Tibial nerve (tissue), 4 donors: ENCODE results near the gene CLPX. TPM values are rescaled to one million over a fixed set of nuclear protein-coding genes. Genes with fewer than 3 reads are reported as not detected.
"Not testable (repeated sequence)": the region's sequence is repeated elsewhere in the genome, so short reads cannot be mapped to it uniquely, and the experiment has no call there.

Experiments
- DNase-seq, 2 donors: peaks; one replicate each; pipeline ENCODE4 v3.0.0-alpha.2; 2019; ENCODE audit warnings: low spot score in 2 of 2
- H3K27ac ChIP-seq, 4 donors: fragments of 200-600 bp; sonication (generic) in 3 of 4; one replicate each; pipeline ENCODE4 v1.5.1; 2017 to 2019; ENCODE audit warnings: mild to moderate bottlenecking in 1 of 4
- H3K27me3 ChIP-seq, 2 donors: fragments of 200-600 bp; sonication (generic) in 1 of 2; one replicate each; pipeline versions ENCODE4 v1.5.1 to v1.6.0; 2017 to 2019
- H3K36me3 ChIP-seq, 3 donors: fragments of 200-600 bp; sonication (generic); one replicate each; pipeline ENCODE4 v1.5.1; 2018 to 2019
- H3K4me1 ChIP-seq, 4 donors: fragments of 200-600 bp; sonication (generic) in 3 of 4; one replicate each; pipeline ENCODE4 v1.5.1; 2017 to 2019
- H3K4me3 ChIP-seq, 4 donors: fragments of 200-600 bp; sonication (generic) in 3 of 4; one replicate each; pipeline ENCODE4 v1.5.1; 2017 to 2019; ENCODE audit warnings: mild to moderate bottlenecking in 1 of 4, moderate library complexity in 1 of 4
- H3K9me3 ChIP-seq, 4 donors: fragments of 200-600 bp; sonication (generic) in 3 of 4; one replicate each; pipeline ENCODE4 v1.5.1; 2017 to 2019
- EP300 ChIP-seq, 2 donors: sonication (generic); formaldehyde crosslinking; IDR thresholded peaks; one replicate each; pipeline ENCODE4 v1.6.1; 2017; ENCODE audit warnings: antibody characterized with exemption in 2 of 2, mild to moderate bottlenecking in 1 of 2
- POLR2A ChIP-seq, 2 donors: fragments of 450-650 bp; IDR thresholded peaks; one replicate each; pipeline ENCODE4 v1.6.1; 2017; ENCODE audit warnings: antibody characterized with exemption in 2 of 2, mild to moderate bottlenecking in 2 of 2, moderate library complexity in 2 of 2
- WGBS, 2 donors: methylation state at CpG; one replicate each; pipeline ENCODE4 v1.1.5; 2018; 5-methylcytosine and 5-hydroxymethylcytosine counted together
- total RNA-seq, 4 donors: library from RNA; depleted of rRNA; stranded (reverse); fragments of >200 nt; gene quantifications; one replicate each; pipeline ENCODE4 v1.1.0, GENCODE V29; 2016
- TF ChIP-seq, protein P1 (sequence below), 5 experiments: fragments of 200-600 bp in 3 of 5; fragments of 450-650 bp in 2 of 5; sonication (generic) in 3 of 5; IDR thresholded peaks; one replicate each; pipeline ENCODE4 v1.5.1; 2016 to 2019; ENCODE audit warnings: antibody characterized with exemption in 5 of 5, mild to moderate bottlenecking in 3 of 5, moderate library complexity in 2 of 5

CLPX gene
- total RNA-seq, 4 donors from 2014 or later: 29.5 to 96.7 (median 69.7) TPM

DNA sequence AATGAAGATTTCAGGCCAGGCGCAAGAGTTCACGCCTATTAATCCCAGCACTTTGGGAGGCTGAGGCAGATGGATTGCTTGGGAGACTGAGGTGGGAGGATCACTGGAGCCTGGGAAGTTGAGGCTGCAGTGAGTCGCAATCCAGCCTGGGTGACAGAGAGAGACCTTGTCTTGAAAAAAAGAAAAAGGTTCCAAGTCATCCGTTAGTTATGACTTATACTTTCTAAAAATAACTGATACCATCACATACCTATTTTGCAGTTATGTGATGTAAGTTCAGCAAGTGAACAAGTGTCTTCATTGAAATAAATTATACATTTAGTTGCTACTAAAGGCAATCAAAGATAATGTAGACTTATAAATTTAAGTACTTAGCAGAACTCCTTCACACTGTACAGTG lies 22.1 kb downstream of the CLPX start:
- TF ChIP-seq, protein P1, sequence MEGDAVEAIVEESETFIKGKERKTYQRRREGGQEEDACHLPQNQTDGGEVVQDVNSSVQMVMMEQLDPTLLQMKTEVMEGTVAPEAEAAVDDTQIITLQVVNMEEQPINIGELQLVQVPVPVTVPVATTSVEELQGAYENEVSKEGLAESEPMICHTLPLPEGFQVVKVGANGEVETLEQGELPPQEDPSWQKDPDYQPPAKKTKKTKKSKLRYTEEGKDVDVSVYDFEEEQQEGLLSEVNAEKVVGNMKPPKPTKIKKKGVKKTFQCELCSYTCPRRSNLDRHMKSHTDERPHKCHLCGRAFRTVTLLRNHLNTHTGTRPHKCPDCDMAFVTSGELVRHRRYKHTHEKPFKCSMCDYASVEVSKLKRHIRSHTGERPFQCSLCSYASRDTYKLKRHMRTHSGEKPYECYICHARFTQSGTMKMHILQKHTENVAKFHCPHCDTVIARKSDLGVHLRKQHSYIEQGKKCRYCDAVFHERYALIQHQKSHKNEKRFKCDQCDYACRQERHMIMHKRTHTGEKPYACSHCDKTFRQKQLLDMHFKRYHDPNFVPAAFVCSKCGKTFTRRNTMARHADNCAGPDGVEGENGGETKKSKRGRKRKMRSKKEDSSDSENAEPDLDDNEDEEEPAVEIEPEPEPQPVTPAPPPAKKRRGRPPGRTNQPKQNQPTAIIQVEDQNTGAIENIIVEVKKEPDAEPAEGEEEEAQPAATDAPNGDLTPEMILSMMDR (IDR thresholded peaks at IDR 0.05): no peak
- no peak for TF ChIP-seq POLR2A (IDR thresholded peaks at IDR 0.05)
- TF ChIP-seq EP300 (IDR thresholded peaks at IDR 0.05): no peak
- H3K27me3 ChIP-seq: no peaks in the 10 kb centered on the region
- peaks cover 0 to 42% (median 2%) of the 10 kb centered on the region in 4 donors for H3K4me1 ChIP-seq
- H3K9me3 ChIP-seq: no peaks in the 10 kb centered on the region
- H3K4me3 ChIP-seq: no peak overlapping the region
- H3K36me3 ChIP-seq: peaks cover 0 to 42% (median 4%) of the 10 kb centered on the region in 3 donors
- peak overlapping the region in 1 of 4 donors; percentile 41 for H3K27ac ChIP-seq
- WGBS, 2 donors: 82 to 84% methylated on average over 4 of the region's 4 CpGs
- no peak for DNase-seq

DNA sequence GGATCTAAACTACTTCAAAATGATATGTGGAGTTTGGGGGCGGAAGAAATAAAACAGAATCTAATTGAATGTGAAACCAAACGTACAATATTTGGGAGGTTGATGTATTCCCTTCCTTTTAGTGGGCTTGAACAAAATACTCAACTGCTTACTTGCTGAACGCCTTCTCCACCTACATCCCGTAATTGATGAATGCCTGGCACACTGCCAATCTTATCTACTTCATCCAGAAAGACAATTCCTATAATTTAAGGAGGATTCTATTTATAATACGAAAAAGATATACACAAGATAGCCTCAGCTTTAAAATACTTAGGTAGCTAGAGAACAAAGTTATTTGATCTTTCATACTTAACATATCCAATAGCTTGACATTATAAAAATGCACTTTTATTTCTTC lies 28.4 kb downstream of the CLPX start:
- H3K36me3 ChIP-seq: peaks cover 0 to 70% (median 17%) of the 10 kb centered on the region in 3 donors
- DNase-seq: no peak
- WGBS, 2 donors: 51 to 56% methylated on average over 5 of the region's 5 CpGs

DNA sequence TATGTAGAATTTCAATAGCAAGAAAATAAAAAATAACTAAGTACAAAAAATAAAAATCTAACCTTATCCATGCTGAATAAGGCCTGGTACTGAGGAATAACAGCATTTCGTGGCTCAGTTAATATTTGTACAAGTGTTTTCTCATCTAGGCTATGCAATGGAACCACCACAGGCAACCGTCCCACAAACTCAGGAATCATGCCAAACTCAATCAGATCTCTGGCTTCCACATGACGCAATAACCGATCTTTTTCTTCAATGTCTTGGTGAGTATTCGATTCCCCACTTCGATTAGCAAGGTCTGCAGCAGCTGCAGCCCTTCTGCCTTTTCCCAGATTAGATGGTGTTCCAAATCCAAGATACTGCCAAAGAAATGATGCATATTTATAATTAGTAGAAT lies 30.4 kb downstream of the CLPX start:
- TF ChIP-seq EP300 (IDR thresholded peaks at IDR 0.05) (no peak), POLR2A (IDR thresholded peaks at IDR 0.05) (no peak)
- TF ChIP-seq, protein P1 (IDR thresholded peaks at IDR 0.05): no peak
- H3K36me3 ChIP-seq: peaks cover 0 to 90% (median 22%) of the 10 kb centered on the region in 3 donors
- no peak overlapping the region for H3K4me3 ChIP-seq
- H3K27me3 ChIP-seq: no peaks in the 10 kb centered on the region
- DNase-seq: no peak
- WGBS, 2 donors: 86 to 90% methylated on average over 6 of the region's 6 CpGs
- no peak overlapping the region for H3K27ac ChIP-seq
- H3K9me3 ChIP-seq: no peaks in the 10 kb centered on the region
- H3K4me1 ChIP-seq: no peaks in the 10 kb centered on the region

More for the DNA sequence above, 28.4 kb downstream of the CLPX start:
- Histone ChIP-seq H3K27ac (no peak overlapping the region), H3K9me3 (no peaks in the 10 kb centered on the region), H3K4me1 (peaks cover 0 to 2% (median 0%) of the 10 kb centered on the region in 4 donors), H3K4me3 (no peak overlapping the region), H3K27me3 (no peaks in the 10 kb centered on the region)
- TF ChIP-seq, protein P1 (IDR thresholded peaks at IDR 0.05): no peak
- no peak for TF ChIP-seq POLR2A (IDR thresholded peaks at IDR 0.05)
- no peak for TF ChIP-seq EP300 (IDR thresholded peaks at IDR 0.05)

DNA sequence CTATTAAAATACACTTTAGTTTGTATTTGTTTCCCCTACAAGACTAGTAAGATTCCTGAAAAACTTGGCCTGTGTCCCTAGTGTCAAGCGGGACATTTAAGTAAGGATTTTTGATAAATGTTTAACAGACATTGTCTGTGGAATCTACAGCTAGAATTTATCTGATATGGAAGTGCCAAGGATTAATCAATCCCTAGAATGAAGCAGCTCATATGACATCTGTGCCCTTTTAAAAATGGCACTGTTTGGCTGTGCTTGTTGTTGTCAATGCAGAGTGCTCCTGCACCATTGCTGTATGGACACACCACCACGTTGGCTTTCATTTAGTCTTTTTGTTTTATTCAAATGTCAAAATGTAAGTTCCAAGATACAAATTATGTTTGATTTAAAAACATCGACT lies 37.2 kb downstream of the CLPX start:
- WGBS, 2 donors: 85 to 86% methylated on average over 3 of the region's 3 CpGs
- H3K9me3 ChIP-seq: no peaks in the 10 kb centered on the region
- no peak overlapping the region for H3K4me3 ChIP-seq
- peaks cover 0 to 85% (median 5%) of the 10 kb centered on the region in 3 donors for H3K36me3 ChIP-seq
- no peak for TF ChIP-seq POLR2A (IDR thresholded peaks at IDR 0.05)
- no peak for TF ChIP-seq EP300 (IDR thresholded peaks at IDR 0.05)
- TF ChIP-seq, protein P1 (IDR thresholded peaks at IDR 0.05): no peak
- H3K27ac ChIP-seq: no peak overlapping the region
- H3K27me3 ChIP-seq: no peaks in the 10 kb centered on the region
- no peak for DNase-seq
- no peaks in the 10 kb centered on the region for H3K4me1 ChIP-seq

DNA sequence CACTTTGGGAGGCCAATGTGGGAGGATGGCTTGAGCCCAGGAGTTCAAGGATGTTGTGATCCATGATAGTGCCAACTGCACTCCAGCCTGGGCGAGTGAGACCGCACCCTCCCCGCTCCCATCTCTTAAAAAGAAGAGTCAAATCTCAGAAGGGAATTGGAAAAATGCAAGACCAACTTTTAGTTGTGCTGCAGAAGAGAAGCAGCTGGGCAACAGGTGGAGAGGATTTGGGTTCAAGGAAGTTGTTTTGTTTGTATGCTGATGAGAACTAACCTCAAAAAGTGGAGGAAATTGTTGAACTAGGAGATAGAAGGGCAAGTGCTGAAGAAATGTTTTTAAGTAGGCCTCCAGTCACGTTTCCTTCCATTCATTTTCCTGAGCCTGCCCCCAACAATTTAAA lies 38.7 kb downstream of the CLPX start:
- DNase-seq: no peak
- 72 to 75% methylated on average over 4 of the region's 4 CpGs for WGBS, 2 donors
- H3K27me3 ChIP-seq: no peaks in the 10 kb centered on the region
- H3K36me3 ChIP-seq: peaks cover 0 to 70% (median 5%) of the 10 kb centered on the region in 3 donors
- TF ChIP-seq POLR2A (IDR thresholded peaks at IDR 0.05) (no peak), EP300 (IDR thresholded peaks at IDR 0.05) (no peak)
- TF ChIP-seq, protein P1 (IDR thresholded peaks at IDR 0.05): no peak
- no peak overlapping the region for H3K4me3 ChIP-seq
- H3K4me1 ChIP-seq: no peaks in the 10 kb centered on the region
- H3K27ac ChIP-seq: no peak overlapping the region
- H3K9me3 ChIP-seq: no peaks in the 10 kb centered on the region

DNA sequence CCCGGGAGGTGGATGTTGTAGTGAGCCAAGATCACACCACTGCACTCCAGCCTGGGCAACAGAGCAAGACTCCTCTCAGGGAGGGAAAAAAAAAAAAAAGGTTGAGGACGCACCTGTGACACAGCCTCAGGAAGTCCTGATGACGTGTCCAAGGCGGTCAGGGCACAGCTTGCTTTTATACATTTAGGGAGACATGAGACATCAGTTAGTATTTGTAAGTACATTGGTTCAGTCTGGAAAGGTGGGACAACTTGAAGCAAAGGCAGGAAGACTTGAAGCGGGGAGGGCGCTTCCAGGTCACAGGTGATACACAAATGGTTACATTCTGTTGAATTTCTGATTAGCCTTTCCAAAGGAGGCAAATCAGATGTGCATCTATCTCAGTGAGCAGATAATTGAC lies 46.5 kb downstream of the CLPX start:
- H3K27me3 ChIP-seq, H3K9me3 ChIP-seq, H3K4me3 ChIP-seq, H3K36me3 ChIP-seq, H3K4me1 ChIP-seq, DNase-seq, H3K27ac ChIP-seq: not testable (repeated sequence)
- WGBS, 2 donors: 88 to 98% methylated on average over 6 of the region's 6 CpGs

DNA sequence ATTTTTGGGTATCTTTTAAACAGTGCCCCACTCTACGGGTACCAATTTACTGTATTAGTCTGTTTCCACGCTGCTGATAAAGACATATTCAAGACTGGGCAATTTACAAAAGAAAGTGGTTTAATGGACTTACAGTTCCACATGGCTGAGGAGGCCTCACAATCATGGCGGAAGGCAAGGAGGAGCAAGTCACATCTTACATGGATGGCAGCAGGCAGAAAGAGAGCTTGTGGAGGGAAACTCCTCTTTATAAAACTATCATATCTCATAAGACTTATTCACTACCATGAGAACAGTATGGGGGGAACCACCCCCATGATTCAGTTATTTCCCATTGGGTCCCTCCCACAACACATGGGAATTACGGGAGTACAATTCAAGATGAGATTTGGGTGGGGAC lies 47.2 kb downstream of the CLPX start:
- not testable (repeated sequence) for H3K4me3 ChIP-seq, H3K9me3 ChIP-seq, H3K27ac ChIP-seq, H3K4me1 ChIP-seq, DNase-seq, H3K27me3 ChIP-seq, H3K36me3 ChIP-seq
- WGBS, 2 donors: 97% methylated on average over 4 of the region's 4 CpGs

DNA sequence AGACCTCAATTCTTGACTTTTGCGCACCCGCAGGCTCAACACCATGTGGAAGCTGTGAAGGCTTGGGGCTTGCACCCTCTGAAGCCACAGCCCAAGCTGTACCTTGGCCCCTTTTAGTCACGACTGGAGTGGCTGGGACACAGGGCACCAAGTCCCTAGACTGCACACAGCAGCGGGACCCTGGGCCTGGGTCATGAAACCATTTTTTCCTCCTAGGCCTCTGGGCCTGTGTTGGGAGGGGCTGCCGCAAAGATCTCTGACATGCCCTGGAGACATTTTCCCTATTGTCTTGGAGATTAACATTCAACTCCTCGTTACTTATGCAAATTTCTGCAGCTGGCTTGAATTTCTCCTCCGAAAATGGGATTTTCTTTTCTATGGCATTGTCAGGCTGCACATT lies 48.1 kb downstream of the CLPX start:
- not testable (repeated sequence) for H3K9me3 ChIP-seq, H3K4me3 ChIP-seq, H3K27me3 ChIP-seq, DNase-seq, H3K36me3 ChIP-seq, H3K27ac ChIP-seq
- 90 to 95% methylated on average over 7 of the region's 7 CpGs for WGBS, 2 donors
- peaks cover 0 to 14% (median 6%) of the 10 kb centered on the region in 4 donors for H3K4me1 ChIP-seq
